SJSA1 (cell line): ENCODE data around the gene ARHGAP6. TPM values are rescaled to one million over a fixed set of nuclear protein-coding genes. Genes with fewer than 3 reads are reported as not detected.
"Not testable (repeated sequence)": the region's sequence is repeated elsewhere in the genome, so short reads cannot be mapped to it uniquely, and the experiment has no call there.

ENCODE experiments used
- DNase-seq, 2 experiments: peaks; one replicate each; pipeline ENCODE4 v3.0.0-alpha.2; 2015 to 2020; ENCODE audit warnings: low spot score in 2 of 2, low read depth in 1 of 2
- H3K27ac ChIP-seq: fragments of 250-450 bp; sonication (Bioruptor Pico); 2 replicates; pipeline ENCODE4 v1.5.1; 2020; ENCODE audit warnings: mild to moderate bottlenecking, moderate library complexity
- H3K27me3 ChIP-seq: fragments of 250-450 bp; sonication (Bioruptor Pico); replicated peaks from 2 replicates; pipeline ENCODE4 v1.5.1; 2020; ENCODE audit warnings: mild to moderate bottlenecking, moderate library complexity
- H3K36me3 ChIP-seq: fragments of 250-450 bp; sonication (Bioruptor Pico); 2 replicates; pipeline ENCODE4 v1.5.1; 2020; ENCODE audit warnings: mild to moderate bottlenecking
- H3K4me1 ChIP-seq: fragments of 250-450 bp; sonication (Bioruptor Pico); replicated peaks from 2 replicates; pipeline ENCODE4 v1.6.1; 2021; ENCODE audit warnings: mild to moderate bottlenecking
- H3K4me3 ChIP-seq: fragments of 250-450 bp; sonication (Bioruptor Pico); 2 replicates; pipeline ENCODE4 v1.5.1; 2020; ENCODE audit warnings: mild to moderate bottlenecking
- H3K9me3 ChIP-seq: fragments of 250-450 bp; sonication (Bioruptor Pico); replicated peaks from 2 replicates; pipeline ENCODE4 v1.5.1; 2020; ENCODE audit warnings: mild to moderate bottlenecking
- total RNA-seq: library from RNA; depleted of rRNA; stranded (reverse); fragments of >200 nt; shearing (Covaris generic); gene quantifications from 2 replicates; pipeline ENCODE4 v1.2.3, GENCODE V29; 2014

The ARHGAP6 gene
- total RNA-seq, 1 experiment from 2014 or later, result 0.11 TPM

DNA sequence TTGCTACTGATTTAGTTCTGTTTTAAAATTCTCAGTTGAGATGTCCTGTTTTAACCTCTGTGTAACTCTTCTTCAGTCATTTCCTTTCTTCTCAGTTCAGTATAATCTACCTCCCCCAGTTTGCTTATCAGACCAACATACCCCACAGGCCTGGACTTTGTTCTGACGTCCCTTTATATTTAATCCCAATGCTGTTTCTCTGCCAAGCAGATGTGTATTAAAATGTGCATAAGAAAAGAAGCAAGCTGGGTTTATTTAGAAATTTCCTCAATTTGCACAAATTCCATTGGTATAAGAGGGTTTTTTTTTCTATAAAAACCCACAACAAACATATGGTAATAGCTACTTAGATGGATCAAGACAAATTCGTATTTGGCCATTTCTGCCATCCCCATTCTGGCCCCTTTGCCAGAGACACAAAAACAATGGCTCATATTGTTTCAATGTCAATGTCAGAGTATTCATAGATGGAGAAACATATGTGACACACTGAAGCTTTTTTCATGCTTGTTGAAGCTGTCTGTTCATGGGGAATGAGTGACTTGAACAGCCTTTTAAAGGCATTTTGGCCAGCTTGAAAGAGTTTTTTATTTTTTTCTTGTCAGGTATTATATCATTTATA is 530.0 kb downstream of the ARHGAP6 start:
- Histone ChIP-seq H3K4me1 (no peaks in the 10 kb centered on the region), H3K36me3 (no peaks in the 10 kb centered on the region), H3K27ac (no peak overlapping the region), H3K27me3 (no peaks in the 10 kb centered on the region), H3K4me3 (no peak overlapping the region), H3K9me3 (no peaks in the 10 kb centered on the region)
- DNase-seq, result no peak

GRCh38 chrX:11131146-11131545 is 534.6 kb downstream of the ARHGAP6 start:
- no peaks in the 10 kb centered on the region for H3K9me3 ChIP-seq
- H3K4me3 ChIP-seq, result no peak overlapping the region
- no peak overlapping the region for H3K27ac ChIP-seq
- H3K27me3 ChIP-seq, result no peaks in the 10 kb centered on the region
- H3K36me3 ChIP-seq, result no peaks in the 10 kb centered on the region
- no peaks in the 10 kb centered on the region for H3K4me1 ChIP-seq
- no peak for DNase-seq

- Histone ChIP-seq H3K4me1 (no peaks in the 10 kb centered on the region), H3K4me3 (no peak overlapping the region), H3K9me3 (no peaks in the 10 kb centered on the region), H3K27ac (no peak overlapping the region), H3K36me3 (no peaks in the 10 kb centered on the region), H3K27me3 (no peaks in the 10 kb centered on the region)
- no peak for DNase-seq
Observed at GRCh38 chrX:11130136-11130535, 535.6 kb downstream of the ARHGAP6 start.

DNA sequence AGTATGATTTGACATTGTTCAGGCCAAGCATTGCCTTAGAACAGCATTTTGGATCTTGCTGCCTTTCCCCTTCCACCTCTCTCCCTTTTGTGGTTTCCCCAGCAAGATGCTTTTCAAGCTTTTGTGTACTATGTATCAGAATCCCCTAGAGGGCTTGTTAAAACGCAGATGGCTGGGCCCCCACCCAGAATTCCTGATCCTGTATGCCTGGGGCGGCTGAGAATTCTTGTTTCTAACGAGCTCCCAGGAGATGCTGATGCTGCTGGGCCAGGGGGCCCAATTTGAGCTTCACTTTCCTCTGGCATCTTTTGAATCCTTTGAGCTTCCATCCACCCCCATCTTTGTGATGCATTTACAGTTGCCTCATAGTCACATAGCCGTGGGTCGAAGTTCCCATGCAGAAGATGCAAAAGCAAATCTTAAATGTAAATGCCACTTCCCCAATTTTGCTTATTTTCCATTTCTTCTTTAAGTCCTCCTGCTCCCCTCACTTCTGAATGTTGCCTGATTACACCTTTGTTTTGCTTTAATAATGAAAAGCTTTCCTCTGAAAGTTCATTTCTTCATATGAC is 536.1 kb downstream of the ARHGAP6 start:
- Histone ChIP-seq H3K9me3 (no peaks in the 10 kb centered on the region), H3K27me3 (no peaks in the 10 kb centered on the region), H3K4me3 (no peak overlapping the region), H3K36me3 (no peaks in the 10 kb centered on the region), H3K4me1 (no peaks in the 10 kb centered on the region), H3K27ac (no peak overlapping the region)
- no peak for DNase-seq

- Histone ChIP-seq H3K9me3 (no peaks in the 10 kb centered on the region), H3K4me3 (no peak overlapping the region), H3K27me3 (no peaks in the 10 kb centered on the region), H3K36me3 (peaks cover 4% of the 10 kb centered on the region), H3K27ac (no peak overlapping the region), H3K4me1 (no peaks in the 10 kb centered on the region)
- no peak for DNase-seq
Observed at GRCh38 chrX:11125060-11125459, 540.7 kb downstream of the ARHGAP6 start.

- DNase-seq, result no peak
- Histone ChIP-seq H3K27me3 (no peaks in the 10 kb centered on the region), H3K4me1 (no peaks in the 10 kb centered on the region), H3K9me3 (no peaks in the 10 kb centered on the region), H3K36me3 (peaks cover 10% of the 10 kb centered on the region), H3K27ac (no peak overlapping the region), H3K4me3 (no peak overlapping the region)
Observed at GRCh38 chrX:11124112-11124511, 541.6 kb downstream of the ARHGAP6 start.

GRCh38 chrX:11123087-11123486 is 542.6 kb downstream of the ARHGAP6 start:
- not testable (repeated sequence) for H3K4me1 ChIP-seq, H3K27ac ChIP-seq, DNase-seq, H3K9me3 ChIP-seq, H3K4me3 ChIP-seq, H3K27me3 ChIP-seq
- H3K36me3 ChIP-seq, result peaks cover 18% of the 10 kb centered on the region

DNA sequence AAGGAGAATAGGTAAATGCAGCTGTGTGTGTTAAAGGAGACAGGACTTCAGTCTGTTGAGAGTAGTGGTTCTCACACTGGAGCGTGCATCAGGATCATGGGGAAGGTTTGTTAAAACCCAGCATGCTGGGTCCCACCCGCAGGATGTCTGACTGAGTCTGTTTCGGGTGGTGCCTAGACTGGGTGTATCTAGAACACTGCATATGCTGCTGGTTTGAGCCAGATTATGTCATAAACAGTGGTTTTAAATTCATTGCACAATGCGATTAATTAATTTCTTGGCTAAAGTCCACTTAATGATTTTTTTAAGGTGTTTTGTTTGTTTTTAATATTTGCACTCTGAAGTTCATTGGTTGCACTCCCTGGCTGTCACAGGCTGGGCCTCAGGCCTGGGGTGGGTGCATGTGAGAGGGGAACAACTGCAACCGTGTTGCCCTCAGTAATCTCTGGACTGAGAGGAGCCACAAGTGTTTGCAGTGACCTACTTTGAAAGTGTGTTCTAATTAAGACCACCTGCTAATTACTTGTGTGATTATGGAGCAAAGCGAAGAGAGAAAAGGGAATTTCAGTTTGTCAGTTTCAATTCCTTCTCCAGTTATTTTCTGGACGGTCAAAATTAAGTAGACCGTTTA is 546.3 kb downstream of the ARHGAP6 start:
- no peak overlapping the region for H3K4me3 ChIP-seq
- H3K4me1 ChIP-seq, result no peaks in the 10 kb centered on the region
- H3K36me3 ChIP-seq, result peaks cover 45% of the 10 kb centered on the region
- no peak for DNase-seq
- H3K27ac ChIP-seq, result no peak overlapping the region
- H3K27me3 ChIP-seq, result no peaks in the 10 kb centered on the region
- H3K9me3 ChIP-seq, result no peaks in the 10 kb centered on the region

DNA sequence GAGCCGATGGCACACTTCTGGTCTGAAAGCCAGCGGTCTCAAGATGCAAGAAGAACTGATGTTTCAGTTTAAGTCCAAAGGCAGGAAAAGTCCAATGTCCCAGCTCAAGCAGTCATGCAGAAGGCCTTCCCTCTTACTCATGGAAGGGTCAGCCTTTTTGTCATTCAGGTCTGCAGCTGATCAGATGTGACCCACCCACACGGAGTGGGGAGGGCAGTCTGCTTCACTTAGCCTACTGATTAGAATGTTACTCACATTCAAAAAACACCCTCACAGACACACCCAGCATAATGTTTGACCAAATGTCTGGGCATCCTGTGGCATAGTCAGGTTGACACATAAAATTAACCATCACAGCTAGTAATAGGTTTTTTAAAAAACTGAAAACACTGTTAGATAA is 548.0 kb downstream of the ARHGAP6 start:
- H3K4me3 ChIP-seq, result no peak overlapping the region
- H3K4me1 ChIP-seq, result no peaks in the 10 kb centered on the region
- no peak overlapping the region for H3K27ac ChIP-seq
- no peaks in the 10 kb centered on the region for H3K9me3 ChIP-seq
- peaks cover 53% of the 10 kb centered on the region for H3K36me3 ChIP-seq
- DNase-seq, result no peak
- H3K27me3 ChIP-seq, result no peaks in the 10 kb centered on the region

DNA sequence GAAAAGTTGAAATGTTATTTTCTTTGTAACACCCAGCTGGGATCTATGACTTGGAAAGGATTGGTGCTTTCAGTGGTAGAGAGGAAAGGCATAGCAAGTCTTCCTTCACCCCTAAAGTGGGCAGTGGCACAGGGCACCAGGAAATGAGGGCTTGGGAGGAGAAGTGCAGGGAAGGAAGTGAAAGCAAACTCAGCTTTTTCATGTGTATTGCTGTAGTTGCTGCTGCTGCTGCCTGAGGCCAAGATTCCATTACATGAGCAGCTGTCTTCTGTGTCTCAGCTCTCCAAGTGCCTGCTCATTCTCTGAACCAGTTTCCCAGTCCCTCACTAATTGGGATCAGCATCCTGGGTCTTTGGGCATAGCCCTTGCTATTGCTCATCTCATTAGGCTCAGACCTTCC is 552.0 kb downstream of the ARHGAP6 start:
- Histone ChIP-seq H3K4me1 (no peaks in the 10 kb centered on the region), H3K9me3 (no peaks in the 10 kb centered on the region), H3K4me3 (no peak overlapping the region), H3K27me3 (no peaks in the 10 kb centered on the region), H3K27ac (no peak overlapping the region), H3K36me3 (peaks cover 52% of the 10 kb centered on the region)
- DNase-seq, result no peak

DNA sequence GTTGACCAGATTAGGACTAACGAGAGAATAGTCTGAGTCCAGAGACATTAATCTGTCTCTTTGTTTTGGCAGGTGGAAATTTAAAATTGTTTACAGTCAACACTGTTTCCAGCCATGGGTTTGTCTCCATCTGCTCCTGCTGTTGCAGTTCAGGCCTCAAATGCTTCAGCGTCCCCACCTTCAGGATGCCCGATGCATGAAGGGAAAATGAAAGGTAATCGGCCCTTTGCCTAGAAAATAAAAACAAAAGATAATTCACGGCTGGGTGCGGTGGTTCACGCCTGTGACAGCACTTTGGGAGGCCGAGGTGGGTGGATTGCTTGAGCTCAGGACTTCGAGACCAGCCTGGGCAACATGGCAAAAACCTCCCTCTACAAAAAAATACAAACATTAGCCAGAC is 553.8 kb downstream of the ARHGAP6 start:
- no peaks in the 10 kb centered on the region for H3K9me3 ChIP-seq
- H3K4me3 ChIP-seq, result peak overlapping the region; percentile 82
- H3K27ac ChIP-seq, result peak overlapping the region; percentile 96
- H3K27me3 ChIP-seq, result no peaks in the 10 kb centered on the region
- DNase-seq, result no peak
- H3K4me1 ChIP-seq, result no peaks in the 10 kb centered on the region
- H3K36me3 ChIP-seq, result peaks cover 36% of the 10 kb centered on the region

- DNase-seq, result peak; percentile 87 to 89
- Histone ChIP-seq H3K27me3 (no peaks in the 10 kb centered on the region), H3K36me3 (peaks cover 31% of the 10 kb centered on the region), H3K27ac (peak within 1 kb of the TSS; percentile 96), H3K9me3 (no peaks in the 10 kb centered on the region), H3K4me3 (peak within 1 kb of the TSS; percentile 82), H3K4me1 (no peaks in the 10 kb centered on the region)
Observed at GRCh38 chrX:11111037-11111851, 554.5 kb downstream of the ARHGAP6 start, which contains the start of gene HCCS. Gene HCCS, plus strand, starts transcription at chrX:11111332. Its CDS starts 729 bp downstream, at chrX:11112061.

- Histone ChIP-seq H3K36me3 (peaks cover 18% of the 10 kb centered on the region), H3K4me3 (peak overlapping the region; percentile 82), H3K9me3 (no peaks in the 10 kb centered on the region), H3K27ac (no peak overlapping the region), H3K4me1 (no peaks in the 10 kb centered on the region), H3K27me3 (no peaks in the 10 kb centered on the region)
- no peak for DNase-seq
Observed at GRCh38 chrX:11109968-11110367, 555.8 kb downstream of the ARHGAP6 start.
